Mucosa of gallbladder (tissue), 1 donor: Measurements from ENCODE around the gene AAK1. TPM values are rescaled to one million over a fixed set of nuclear protein-coding genes. Genes with fewer than 3 reads are reported as not detected.
A peak's percentile ranks its signal among the peaks of the same experiment; 100 is the strongest.

Experiments used
- DNase-seq: peaks from one replicate; pipeline ENCODE4 v3.0.0-alpha.2; 2020; ENCODE audit warnings: low spot score
- total RNA-seq: library from RNA; stranded (reverse); gene quantifications from one replicate; pipeline ENCODE4 v1.2.1, GENCODE V29; 2021
- donor health status: DM: no; HTN: no; CAD: no.

The AAK1 gene
- total RNA-seq, 1 donor from 2014 or later = 83.4 TPM

DNA sequence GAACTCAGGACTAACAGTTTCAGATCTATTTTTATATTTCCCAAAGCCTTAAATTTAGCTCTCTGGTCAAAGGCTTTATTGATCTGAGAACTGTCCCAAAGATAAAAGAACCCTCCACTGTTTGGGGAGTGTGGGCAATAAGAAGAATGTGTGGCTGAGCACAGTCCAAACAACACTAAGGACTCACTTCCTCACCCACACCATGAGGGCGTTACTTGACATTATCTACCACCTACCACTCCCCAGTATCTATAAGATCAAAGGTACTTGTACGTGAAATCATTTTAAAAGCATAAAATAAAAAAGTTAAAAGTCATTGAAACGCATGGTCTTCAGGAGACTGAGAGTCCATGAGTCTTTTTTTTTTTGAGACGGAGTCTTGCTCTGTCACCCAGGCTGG lies 151.7 kb downstream of the AAK1 start:
- no peak for DNase-seq

DNA sequence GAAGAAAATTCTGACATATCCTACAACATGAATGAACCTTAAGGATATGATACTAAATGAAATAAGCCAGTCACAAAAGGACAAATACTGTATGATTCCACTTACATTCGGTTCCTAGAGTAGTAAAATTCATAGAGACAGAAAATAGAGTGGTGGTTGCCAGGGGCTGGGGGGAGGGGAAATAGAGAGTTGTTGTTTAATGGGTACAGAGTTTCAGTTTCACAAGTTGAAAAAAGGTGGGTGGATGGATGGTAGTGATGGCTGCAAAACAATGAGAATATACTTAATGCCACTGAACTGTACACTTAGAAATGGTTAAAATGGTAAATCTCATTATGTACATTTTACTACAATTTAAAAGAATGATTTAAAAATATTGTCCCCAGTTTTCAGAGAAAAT lies 153.1 kb downstream of the AAK1 start:
- DNase-seq = no peak

DNA sequence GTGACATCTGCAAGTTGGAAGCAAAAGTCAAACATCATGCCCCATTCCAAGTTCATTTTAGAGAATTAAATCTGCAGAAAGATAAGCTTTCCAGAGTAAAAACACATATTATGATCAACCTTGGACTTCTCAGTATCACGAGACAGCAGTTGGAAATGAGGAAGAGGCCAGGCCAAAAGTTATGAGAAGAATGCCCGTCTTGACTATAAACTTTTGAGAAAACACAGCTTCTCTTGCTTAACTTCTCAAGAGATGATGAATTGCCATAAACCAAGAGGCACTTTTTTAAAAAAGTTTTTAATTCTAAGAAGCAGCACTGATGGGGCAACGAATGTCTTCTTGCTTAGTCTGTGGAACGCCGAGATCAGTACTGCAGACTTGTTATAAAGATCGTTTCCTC lies 153.7 kb downstream of the AAK1 start:
- DNase-seq = no peak

DNA sequence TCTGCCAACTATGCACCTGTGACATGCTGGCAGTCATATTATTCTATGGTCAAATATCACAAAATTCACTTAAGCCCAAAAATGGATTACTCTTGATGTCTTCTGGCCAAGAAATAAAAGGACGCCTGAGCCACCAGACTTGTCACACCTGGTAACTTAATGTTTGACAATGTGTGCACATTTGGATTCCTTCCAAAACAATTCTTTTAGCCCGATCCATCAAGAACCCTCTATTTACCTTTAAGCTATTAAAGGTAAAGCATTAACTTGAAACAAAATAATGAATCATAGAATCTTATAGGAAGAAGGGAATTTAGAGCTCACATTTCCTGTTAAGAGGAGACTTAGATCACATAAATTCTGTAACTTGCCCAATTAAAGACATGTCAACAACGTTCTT lies 159.8 kb downstream of the AAK1 start:
- peak; percentile 48 for DNase-seq

DNA sequence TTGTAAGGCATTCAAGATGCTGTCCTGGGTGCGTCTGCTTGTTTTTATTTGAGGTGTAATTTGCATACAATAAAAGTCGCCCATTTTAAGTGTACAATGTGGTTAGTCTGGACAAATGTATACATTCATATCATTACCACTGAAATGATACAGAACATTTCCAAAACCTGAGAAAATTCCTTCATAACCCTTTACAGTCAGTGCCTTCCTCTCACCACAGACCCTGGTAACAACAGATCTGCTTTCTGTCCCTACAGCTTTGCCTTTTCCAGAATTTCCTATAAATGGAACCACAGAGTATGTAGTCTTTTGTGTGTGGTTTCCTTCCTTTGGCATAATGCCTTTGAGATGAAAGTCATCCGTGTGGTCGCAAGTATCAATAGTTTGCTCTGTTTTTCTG lies 160.5 kb downstream of the AAK1 start:
- DNase-seq = no peak

DNA sequence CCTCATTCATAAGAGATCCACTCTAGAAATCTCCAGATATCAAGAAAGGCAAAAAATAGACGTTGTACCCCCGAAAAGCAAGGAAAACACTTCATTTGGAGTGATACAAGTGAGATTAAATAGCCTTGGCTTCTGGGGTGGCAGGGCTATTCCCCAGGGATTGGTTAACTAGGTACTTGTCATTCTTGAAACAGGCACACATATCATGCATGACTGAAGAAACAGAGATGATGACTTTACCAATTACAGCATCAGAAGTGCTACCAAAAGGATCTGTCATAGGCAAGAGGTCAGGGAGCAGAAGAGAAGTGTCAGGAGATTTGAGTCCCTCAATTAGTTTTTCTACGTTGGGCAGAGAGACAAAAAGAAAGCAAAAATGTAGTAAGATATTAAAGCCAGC lies 161.1 kb downstream of the AAK1 start:
- no peak for DNase-seq

DNA sequence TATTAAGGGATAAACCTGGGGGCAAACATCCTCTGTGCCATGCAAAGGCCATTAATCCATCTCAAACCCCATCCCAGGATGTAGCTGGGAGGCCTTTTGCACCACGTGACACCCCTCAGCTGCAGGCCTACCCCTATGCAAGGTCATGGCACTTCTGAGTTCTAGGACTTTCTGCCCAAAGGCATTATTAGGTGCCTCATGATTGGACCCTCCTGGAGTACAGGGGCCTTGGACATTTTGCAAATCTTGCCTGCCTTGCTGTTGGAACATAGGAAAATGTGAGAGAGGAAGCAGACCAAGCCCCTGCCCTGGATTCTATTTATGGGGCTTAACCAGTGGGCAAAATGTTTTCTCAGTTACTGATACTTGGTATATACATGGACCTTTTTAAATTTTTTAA lies 162.1 kb downstream of the AAK1 start:
- DNase-seq = no peak

DNA sequence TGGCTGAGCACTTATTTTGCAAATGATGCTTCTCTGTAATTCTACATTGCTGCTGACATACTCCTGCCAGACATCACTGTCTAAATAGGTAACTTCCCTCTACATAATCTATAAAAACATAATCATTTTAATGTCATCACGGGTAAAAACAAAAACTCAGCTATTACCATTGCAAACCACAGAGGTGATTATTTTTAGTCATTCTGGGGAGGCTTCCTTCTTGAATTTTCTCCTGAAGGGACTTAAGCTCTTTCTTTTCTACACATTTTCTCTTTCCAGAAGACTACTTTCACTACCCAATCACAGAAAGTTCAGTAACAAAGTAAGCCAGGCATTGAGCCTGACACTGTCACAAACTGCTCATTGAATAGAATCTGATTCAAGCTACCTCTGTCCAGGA lies 165.9 kb downstream of the AAK1 start:
- no peak for DNase-seq

DNA sequence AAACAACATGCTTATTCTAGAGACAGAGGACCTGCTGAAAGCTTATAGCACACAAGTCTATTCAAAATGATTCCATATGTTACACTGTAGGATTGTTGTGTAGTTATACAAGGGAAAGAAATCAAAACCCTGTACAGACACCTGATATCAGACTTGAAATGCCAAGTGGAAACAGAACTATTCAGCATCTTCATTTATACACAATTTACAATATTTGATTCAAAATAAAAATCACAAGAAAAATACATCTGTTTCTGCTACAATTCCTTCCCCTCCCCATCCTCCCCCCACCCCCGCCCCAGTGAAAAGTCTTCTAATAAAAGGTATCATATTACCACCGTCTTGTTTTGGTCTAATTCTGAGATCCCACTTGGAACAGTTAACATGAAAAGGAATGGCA lies 168.9 kb downstream of the AAK1 start:
- DNase-seq = no peak

DNA sequence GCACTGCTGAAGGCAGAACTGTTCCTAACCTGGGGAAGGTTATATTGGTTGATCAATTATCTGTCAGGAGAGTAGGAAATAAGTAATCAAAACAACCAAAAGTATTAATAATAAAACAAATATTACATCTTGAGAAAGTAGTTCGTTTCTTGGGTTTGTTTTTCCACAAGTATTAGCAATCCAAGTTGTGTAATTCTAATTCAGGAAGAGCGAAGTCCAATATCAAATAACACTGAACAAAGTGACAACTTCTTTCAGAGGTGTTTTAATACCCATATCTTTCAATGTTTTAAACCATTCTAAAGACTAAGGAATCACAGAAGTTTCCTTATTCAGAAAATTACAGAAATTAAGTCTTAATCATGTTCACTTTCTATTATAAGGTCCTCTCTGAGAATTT lies 171.7 kb downstream of the AAK1 start:
- DNase-seq = no peak

DNA sequence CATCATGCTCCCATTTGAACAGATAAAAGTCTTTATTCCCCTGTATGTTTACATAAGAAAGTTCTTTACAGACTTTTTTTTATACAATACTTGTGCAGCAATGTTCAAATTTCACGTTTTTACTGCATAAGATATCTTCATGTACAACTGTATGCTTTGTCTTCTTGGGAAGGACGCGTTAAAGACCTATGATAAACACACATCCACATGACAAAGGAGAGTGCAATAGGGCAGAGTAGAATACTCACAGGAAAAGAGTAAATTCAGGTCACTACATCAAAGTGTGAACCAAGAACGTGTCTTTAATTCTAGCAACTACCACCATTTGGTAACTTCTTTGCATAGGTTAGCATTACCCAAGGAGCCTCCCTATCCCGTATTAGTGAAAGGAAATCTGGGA lies 172.6 kb downstream of the AAK1 start:
- DNase-seq = no peak

DNA sequence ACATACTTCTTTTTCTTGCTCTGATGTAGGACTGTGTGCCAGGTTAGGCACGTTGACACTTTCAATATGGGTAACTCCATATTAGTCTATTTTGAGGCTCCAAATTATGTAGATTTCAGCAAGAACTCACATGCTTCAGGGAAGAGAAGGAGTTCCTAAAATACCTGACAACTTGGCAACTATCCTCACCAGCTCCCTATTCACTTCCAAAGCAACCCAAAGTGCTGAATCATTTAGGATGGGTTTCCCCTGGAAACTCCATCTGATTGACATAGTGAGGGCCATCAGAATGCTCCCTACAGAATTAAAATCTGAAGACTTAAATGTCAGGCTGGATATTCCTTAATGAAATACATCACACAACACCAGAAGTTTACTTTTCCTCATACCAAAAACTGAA lies 173.8 kb downstream of the AAK1 start:
- DNase-seq = no peak

DNA sequence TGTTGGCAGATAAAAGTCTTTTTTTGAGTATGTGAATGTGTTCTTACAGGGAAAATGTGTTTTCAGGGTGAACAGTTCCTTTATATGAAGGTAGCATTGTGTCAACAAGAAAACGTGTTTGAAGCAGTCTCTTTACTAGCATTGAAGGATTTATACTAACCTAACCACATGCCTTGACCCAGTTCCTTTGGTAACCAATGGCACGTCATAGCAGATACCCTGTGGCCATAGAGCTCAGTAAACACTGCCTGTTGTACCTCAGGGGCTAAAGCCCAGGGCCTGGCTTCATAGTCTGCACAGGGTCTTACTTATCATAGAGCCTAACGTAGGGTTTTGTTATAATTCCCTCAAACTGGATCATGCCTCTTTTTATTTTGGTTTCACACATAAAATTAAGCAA lies 174.2 kb downstream of the AAK1 start:
- no peak for DNase-seq

DNA sequence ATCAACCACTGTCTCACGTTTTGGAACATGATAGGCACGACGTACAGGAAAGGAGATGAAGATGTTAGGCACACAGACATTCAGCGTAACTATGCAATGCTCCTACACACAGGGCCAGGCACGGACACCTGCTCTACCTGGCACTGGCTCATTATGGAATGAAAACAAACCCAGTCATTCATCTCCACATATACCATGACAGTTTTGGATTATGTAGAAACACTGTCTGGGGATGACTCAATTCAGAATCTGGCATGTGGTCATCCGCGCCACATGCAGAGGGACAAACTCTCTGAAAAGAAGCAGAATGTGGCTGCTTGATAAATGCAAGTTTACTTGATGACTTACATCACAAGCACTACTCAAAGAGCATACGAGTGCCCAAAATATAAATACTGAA lies 176.8 kb downstream of the AAK1 start:
- no peak for DNase-seq

DNA sequence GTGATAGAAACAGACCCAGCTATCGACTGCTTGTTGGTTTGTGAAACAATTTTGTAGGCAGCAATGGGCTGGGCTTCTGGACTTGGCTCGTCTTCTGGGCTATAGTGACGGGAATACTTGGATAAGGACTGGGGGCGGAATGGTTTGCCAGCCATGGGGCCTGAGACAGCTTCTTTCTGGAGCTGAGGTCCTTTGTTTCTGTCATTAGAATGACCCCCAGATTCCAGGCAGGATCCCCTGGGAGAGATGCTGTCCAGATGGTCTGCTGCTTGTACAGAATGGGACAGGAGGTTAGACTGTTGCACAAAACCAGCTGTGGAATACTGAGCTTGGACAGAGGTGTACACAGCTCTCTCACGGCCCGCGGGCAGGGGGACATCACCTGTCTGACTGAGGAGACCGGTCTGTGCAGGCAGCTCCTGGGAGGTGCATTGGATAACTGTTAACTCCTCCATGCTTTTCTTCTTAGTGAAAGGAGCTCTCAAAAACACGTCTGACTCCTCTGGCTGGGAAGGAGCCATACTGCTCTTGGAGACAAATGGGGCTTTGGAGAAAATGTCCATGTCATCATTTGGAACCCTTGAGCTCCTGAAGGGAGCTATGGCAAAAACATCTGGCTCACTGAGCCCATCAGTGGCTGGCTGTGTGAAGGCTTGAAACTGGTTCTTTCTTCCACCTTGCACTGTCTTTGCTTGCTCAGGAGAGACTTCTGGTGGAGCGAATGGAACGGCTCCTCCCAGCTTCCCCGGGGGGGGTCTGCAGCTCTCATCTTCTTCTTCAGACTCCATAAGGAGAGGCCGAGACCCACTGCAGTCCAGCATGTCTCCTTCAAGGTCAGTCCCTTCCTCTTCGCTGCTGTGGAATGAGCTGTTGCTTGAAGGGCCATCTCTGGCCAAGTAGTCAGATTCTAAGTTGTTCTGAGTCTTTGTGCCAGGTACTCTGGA lies 177.8 kb downstream of the AAK1 start:
- peak; percentile 62 for DNase-seq

DNA sequence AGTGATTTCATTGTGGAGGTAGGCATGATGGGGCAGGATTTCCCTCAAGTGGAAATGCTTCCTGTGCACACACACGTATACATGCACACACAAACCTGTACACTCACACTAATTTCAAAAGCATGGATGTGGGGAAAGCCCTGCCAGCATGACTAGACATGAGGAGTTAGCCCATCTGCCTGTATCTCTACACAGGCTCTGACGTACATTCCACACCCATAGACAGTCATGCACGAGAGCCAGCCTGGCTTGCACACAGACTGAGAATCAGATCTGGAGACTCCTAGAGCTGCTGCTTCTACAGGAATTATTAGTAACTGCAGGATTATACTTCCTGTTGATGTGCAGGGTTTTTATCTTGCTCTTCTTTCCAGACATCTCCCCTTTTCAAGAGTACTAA lies 179.0 kb downstream of the AAK1 start:
- peak; percentile 47 for DNase-seq

DNA sequence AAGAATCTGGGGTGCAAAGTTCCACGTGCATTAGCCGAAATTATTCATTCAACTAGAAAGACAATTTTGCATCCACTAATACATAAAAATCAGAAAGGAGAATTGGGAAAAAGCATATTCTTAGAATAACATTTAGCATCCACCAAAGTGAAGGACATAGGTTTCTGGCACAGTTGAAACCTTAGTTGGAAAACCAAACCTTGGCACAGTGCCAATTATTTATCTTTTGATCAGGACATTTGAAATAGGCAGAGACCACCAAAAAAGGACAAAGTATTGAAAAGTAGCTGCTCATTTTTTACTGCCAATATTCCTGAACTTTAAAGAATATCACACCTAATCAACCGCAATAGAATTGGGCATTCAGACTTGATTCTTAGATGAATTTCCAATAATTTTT lies 180.8 kb downstream of the AAK1 start:
- no peak for DNase-seq

DNA sequence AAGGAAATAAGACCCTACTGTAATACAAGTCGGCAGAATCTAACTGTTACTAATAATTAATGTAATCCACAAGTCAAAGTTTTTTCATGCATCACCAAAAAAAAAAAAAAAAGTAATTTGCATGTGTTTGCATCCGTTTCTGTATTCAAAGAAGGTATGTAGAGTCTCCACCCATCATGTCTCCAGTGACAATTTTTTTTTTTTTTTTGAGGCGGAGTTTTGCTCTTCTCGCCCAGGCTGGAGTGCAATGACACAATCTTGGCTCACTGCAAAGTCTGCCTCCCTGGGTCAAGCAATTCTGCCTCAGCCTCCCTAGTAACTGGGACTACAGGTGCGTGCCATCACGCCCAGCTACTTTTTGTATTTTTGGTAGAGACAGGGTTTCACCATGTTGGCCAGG lies 182.1 kb downstream of the AAK1 start:
- no peak for DNase-seq

DNA sequence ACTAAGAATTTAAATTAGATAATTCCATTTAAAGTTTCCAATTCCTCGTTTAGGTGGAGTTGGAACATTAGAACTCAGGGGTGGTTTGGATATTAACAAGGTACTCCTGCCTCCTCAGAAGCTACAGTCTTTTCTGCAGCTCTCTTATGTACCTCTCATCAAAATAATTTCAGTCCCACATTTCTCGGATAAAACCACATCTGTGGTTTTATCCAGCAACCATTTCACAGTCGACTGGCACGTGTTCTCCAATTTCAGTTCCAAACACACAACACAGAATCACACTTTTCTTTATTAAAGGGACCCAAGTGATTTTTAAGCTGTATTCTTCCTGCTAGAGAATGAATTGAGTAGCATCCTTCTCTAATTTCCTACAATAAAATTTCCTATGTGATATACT lies 183.6 kb downstream of the AAK1 start:
- no peak for DNase-seq

DNA sequence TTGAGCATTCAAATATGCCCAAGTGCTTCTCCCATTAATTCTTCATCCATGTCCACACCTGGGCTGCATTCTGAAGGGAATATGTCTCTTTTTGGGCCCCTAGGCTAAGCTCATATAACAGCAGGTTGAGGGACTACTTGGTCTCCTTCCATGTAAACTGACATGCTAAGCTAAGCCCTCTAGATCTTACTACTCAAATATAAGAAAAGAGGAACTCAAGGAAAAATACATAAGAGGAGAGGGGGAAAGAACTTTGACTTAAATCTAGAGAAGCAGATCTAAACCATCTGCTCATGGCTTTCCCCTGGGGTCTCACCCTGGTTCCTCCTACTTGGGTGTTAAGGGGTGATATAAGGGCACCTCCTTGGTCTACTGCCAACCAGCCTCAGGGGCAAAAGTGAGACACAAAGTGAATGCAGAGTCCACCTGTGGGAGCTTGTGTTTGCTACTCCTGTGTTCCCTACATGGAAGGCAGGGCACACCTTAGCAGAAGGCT lies 186.5 kb downstream of the AAK1 start:
- DNase-seq = no peak

DNA sequence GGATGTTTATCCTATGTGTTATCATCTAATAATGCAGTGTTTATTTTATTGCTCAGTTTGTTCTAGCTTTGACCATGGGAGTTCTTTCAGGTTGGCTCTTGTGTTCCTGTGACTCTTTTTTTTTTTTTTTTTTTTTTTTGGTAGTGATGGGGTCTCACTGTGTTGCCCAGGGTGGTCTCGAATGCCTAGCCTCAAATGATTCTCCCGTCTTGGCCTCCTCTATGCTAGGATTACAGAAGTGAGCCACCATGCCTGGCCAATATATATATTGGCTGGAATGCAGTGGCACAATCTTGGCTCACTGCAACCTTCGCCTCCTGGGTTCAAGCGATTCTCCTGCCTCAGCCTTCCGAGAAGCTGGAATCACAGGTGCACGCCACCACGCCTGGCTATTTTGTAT lies 187.4 kb downstream of the AAK1 start:
- no peak for DNase-seq

DNA sequence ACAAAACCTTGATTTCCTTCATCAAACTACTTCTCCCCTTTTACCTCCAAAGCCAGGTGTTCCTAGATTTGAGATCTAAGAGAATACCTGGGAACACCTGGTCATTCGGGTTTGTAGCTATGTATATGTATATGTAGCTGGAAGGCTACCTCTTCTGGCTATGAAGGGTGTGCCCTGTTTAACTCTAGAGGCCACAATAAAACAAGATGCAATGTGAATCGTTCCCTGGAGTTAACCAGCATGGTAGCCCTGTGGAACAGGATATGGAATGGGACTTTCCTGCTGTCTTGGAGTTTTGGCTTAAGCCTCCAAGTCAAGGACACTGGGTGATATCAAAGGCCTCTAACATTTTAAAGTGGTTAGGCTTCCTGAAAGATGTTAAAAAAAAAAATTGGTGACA lies 188.6 kb downstream of the AAK1 start:
- no peak for DNase-seq

DNA sequence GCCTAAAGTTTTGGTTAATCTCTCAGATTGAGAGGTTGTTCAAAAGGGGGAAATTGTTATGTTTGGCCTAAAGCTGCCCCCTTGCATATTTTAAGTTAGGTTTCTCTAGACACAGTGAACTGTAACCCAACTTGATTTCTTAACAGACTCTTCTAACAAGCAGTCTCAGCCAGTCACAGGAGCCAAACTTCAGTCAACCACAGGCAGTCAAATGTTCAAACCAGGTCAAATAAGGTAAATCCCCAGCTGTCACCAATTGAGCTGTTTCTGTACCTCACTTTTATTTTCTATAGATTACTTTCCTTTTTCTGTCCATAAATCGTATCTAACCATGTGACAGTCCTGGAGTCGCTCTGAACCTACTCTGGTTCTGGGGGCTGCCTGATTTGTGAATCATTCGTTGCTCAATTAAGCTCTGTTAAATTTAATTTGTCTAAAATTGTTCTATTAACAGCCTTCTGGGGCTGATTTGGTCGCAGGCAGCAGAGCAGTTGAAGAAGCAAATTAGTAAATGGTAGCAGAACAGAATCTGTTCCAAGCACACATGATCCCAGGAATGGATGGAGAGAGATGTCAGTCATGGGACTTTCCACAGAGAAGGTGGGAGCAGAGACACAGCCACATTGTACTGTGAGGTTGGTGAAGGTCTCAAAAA lies 189.9 kb downstream of the AAK1 start:
- DNase-seq = no peak
